ENCODE results near the gene POLG.

The POLG gene

DNA sequence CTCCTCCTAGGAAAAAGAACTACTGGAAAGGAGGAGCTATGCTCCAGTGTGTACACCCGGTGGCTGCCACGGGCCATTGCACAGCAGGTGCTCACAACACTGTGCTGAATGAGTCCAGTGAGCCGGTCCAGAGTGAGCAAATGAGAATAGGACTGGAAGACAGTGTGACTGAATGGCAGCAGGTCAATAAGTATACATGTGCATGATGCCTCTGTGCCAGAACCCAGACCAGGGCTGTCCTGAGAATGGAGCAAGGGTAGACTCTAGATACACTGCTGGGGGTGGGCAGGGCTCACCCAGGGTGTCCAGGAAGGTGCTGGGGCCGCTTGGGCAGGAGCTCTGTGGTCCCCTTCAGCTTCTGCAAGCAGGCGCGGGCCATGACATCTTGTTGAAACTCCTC lies 8.3 kb downstream of the POLG start:
- no peak for DNase-seq (ENCODE audit: low read depth in 2 of 2)

DNA sequence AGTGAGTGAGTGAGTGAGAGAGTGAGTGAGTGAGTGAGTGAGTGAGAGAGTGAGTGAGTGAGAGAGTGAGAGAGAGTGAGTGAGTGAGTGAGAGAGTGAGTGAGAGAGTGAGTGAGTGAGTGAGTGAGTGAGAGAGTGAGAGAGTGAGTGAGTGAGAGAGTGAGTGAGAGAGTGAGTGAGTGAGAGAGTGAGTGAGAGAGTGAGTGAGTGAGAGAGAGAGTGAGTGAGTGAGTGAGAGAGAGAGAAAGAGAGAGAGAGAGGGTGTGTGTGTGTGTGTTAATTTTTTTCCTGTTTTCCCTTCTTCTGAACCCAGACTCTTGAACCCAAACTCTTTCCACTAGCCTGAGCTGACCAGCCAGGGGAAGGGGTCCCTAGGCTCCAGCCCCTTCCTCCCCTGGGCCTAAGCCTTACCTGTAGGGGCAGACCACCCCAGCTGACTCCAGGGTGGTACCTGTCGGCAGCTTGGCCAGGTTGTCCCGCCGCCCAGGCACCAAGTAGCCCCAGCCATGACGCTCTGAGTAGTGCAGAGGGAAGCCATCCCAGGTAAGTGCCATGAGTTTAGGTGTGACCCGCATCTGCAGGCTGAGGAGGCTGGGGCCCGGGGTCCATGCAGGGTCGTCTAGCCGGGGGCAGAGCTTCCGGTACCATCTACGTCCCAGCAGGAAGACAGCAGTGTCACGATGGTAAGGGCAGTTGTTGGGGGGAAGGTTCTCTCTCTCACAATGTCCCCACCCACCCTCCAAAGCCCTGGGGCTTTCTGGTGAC lies 9.4 kb downstream of the POLG start:
- DNase-seq (ENCODE audit: low read depth in 2 of 2), result no peak

DNA sequence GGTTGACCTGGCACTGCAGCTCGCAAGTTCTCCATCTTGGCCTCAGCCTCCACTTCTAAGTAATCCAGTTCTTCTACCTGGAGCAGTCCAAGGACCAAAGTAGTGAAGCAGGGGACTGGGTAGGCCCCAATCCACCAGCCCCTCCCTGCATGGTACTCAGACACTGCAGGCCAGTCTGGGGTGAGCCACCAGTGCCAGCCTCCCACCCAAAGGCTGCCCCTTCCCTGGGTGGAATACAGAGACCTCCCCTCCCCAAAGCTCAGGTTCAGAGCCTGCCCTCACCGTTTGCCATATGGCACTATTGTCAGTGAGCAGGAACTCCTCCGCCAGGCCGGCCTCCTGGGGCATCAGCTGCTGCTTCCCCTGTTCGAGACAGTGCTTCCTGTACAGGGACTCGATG lies 10.8 kb downstream of the POLG start:
- DNase-seq (ENCODE audit: low read depth in 2 of 2), result no peak

- no peak for DNase-seq (ENCODE audit: low read depth in 2 of 2)
Measured at GRCh38 chr15:89322822-89323221, 11.8 kb downstream of the POLG start.

- DNase-seq (ENCODE audit: low read depth in 2 of 2), result no peak
Measured at GRCh38 chr15:89321521-89322410, 12.9 kb downstream of the POLG start.

- DNase-seq (ENCODE audit: low read depth in 2 of 2), result no peak
Measured at GRCh38 chr15:89320200-89320599, 14.4 kb downstream of the POLG start.

GRCh38 chr15:89319678-89320077 lies 14.9 kb downstream of the POLG start:
- DNase-seq (ENCODE audit: low read depth in 2 of 2), result no peak

- no peak for DNase-seq (ENCODE audit: low read depth in 2 of 2)
Measured at GRCh38 chr15:89317186-89317720, 17.4 kb downstream of the POLG start.

DNA sequence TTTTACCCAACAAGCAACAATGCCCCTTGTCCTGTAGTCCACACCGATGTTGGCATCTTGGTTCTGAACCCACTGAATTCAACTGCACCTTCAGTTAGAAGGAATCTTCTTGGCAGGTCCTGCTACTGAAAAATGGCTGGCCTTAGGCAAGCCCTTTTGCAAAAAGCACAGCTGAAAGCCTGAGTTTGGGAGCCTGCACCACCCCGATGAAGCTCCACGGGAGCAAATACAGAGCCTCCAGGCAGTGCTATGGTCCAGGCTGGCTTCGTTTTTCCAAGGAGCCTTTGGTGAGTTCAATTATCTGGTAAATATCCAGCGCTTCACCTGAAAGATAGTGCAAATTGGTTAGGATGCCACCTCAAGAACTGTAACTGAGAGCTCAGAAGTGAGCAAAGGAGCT lies 18.1 kb downstream of the POLG start:
- DNase-seq (ENCODE audit: low read depth in 2 of 2), result no peak

- no peak for DNase-seq (ENCODE audit: low read depth in 2 of 2)
Measured at GRCh38 chr15:89315375-89315929, 19.2 kb downstream of the POLG start.

- no peak for DNase-seq (ENCODE audit: low read depth in 2 of 2)
Measured at GRCh38 chr15:89309993-89310392, 24.6 kb downstream of the POLG start.

- no peak for DNase-seq (ENCODE audit: low read depth in 2 of 2)
Measured at GRCh38 chr15:89308236-89308635, 26.4 kb downstream of the POLG start.

- no peak for DNase-seq (ENCODE audit: low read depth in 2 of 2)
Measured at GRCh38 chr15:89307791-89308190, 26.8 kb downstream of the POLG start.

DNA sequence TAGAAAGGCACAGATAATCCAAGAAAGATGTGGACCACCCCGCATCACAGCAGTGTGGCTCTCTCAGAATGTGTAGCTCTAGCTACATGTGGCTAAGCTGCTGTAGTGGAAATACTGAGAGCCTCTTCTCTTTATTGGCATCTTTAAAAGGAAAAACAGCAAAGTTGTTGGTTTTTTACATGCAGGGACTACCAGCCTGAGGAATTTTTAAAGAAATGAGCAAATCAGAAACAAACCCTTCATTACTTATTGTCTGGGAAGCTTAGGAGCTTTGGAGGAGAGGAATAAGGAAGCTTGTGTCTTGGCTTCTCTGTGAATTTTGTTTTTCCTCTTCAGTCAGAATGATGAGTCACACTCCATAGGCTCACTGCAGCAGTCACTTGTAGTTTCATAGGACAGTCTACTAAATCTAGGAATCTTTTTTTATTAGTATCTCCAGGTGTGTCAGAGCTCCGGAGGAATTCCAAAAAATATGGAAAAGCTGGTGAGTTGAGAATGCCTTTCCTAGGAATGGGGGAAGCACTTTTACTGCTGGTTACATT lies 27.5 kb downstream of the POLG start:
- DNase-seq (ENCODE audit: low read depth in 2 of 2), result no peak

GRCh38 chr15:89305395-89305794 lies 29.2 kb downstream of the POLG start:
- no peak for DNase-seq (ENCODE audit: low read depth in 2 of 2)

DNA sequence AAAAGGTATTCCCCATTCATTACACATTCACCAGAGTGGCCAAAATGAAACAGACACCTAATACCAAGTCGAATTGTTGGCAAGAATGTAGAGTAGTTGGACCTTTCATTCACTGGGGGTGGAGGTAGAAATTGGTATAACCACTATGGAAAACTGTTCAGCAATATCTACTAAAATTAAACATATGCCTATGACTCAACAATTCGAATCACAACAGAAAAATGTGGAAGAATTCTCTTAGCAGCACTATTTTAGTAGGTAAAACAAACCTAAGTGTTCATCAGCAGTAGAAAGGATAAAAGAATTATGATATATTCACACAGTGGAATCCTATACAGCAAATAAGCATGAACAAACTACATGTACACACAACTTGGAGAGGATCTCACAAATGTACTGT lies 30.6 kb downstream of the POLG start:
- DNase-seq (ENCODE audit: low read depth in 2 of 2), result no peak

- no peak for DNase-seq (ENCODE audit: low read depth in 2 of 2)
Measured at GRCh38 chr15:89301304-89302089, 33.1 kb downstream of the POLG start.

DNA sequence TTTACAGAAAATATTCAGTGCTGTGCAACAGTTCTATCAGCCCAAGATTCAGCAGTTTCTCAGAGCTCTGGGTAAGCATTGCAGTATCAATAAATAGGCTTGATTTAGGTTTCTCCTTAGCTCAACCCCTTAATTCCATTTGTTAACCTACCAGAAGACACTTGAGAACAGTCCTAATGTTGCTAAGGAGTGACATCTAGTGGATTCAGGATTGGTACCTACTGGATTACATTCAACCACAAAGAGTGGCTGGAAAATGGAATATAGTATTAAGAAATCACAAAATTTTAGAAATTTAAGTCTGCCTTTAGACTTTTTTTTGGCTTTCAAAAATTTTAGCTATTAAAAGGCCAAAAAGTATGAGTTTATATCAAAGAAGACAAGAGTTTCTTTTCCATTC lies 34.7 kb downstream of the POLG start:
- DNase-seq (ENCODE audit: low read depth in 2 of 2), result no peak

GRCh38 chr15:89293012-89293411 lies 41.6 kb downstream of the POLG start:
- DNase-seq (ENCODE audit: low read depth in 2 of 2), result no peak

DNA sequence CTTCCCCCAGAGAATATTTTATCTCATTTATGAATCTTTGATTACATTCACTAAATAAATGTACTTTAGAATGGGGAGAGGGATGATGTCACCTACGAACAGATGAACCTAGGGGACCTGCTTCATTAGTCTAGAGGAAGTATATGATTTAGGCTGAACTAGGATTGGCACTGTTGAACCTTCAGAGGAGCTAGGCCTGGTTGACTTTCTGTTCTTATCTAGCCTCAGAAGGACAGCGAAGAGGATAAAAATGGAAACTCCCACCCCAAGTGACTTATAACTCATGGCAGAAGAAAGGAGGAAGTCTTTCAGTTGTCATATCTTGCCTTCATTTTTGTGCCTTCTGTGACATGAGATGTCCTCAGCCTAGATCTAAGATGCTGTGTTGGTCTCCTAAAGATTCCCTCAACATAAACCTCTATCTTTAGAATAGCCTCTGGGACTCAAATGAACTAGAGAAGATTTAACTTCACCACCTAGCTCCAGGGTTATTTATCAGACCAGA lies 42.6 kb downstream of the POLG start:
- DNase-seq (ENCODE audit: low read depth in 2 of 2), result no peak

DNA sequence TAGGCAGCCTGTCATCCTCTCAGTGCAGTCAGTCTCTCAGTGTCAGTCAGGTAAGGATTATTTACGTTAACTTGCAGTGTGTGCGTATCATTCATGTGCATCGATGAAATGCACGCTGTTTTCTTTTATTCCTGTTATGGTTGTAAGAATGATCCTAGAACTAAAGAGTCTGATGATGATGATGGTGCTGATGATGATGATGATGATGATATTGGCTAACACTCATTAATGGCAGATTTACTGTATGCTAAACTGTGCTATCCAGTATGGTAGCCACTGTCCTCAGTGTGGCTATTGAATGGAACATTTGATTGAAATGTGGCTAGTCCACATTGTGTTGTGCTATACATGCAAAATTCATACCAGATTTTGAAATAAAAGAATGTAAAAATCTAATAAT lies 51.4 kb downstream of the POLG start:
- DNase-seq (ENCODE audit: low read depth in 2 of 2), result no peak

Measured in stimulated activated CD8-positive, alpha-beta memory T cell treated with anti-CD3 and anti-CD28 coated beads, Interleukin-15, amount 100 ng/mL, for 4 hours (primary cell).